MM.1S (cell line): ENCODE data around the gene ULK4.

Experiments
- CTCF ChIP-seq: fragments of 300-600 bp; sonication (generic); IDR thresholded peaks from 2 replicates; pipeline ENCODE4 v1.5.1; 2016; ENCODE audit warnings: antibody characterized with exemption, low read length, mixed read lengths
- EZH2phosphoT487 ChIP-seq: fragments of 300-600 bp; sonication (generic); IDR thresholded peaks from 2 replicates; pipeline ENCODE4 v1.6.1; 2018; ENCODE audit warnings: antibody characterized with exemption, low read length

- no peak for TF ChIP-seq CTCF
- no peak for TF ChIP-seq EZH2phosphoT487
These were observed 724.0 kb downstream of the ULK4 start for GRCh38 chr3:41237907-41238306.
